PC-9 (cell line): ENCODE data around the gene PNP. TPM values are rescaled to one million over a fixed set of nuclear protein-coding genes. Genes with fewer than 3 reads are reported as not detected.

Source experiments
- BruUV-seq: library from RNA; stranded (reverse); fragments of 400-500 nt; replicated peaks from 2 replicates; lab custom pipeline; 2021; lab: Mats Ljungman, UMichigan
- CTCF ChIA-PET: fragments of 300-600 bp; sonication (Branson Sonifier 250); formaldehyde crosslinking; loops from one replicate; lab custom pipeline; 2022; ENCODE audit warnings: antibody characterized with exemption; lab: Charles Lee
- POLR2A ChIA-PET: fragments of 300-600 bp; sonication (Branson Sonifier 250); formaldehyde crosslinking; loops from one replicate; lab custom pipeline; 2022; ENCODE audit warnings: antibody characterized with exemption; ENCODE audit not compliant: unreplicated experiment; lab: Charles Lee
- DNase-seq, 2 experiments: peaks; one replicate each; pipeline versions ENCODE4 v3.0.0 to v3.0.0-alpha.2; 2015 to 2022; ENCODE audit warnings: mixed read lengths in 1 of 2
- H2AFZ ChIP-seq: fragments of 200-600 bp; sonication (generic); 2 replicates; pipeline ENCODE4 v1.8.1; 2017; ENCODE audit warnings: antibody characterized with exemption
- H3F3A ChIP-seq: fragments of 200-600 bp; sonication (generic); 2 replicates; pipeline ENCODE4 v1.8.1; 2017; ENCODE audit warnings: antibody characterized with exemption, mild to moderate bottlenecking, low read depth; ENCODE audit not compliant: insufficient read depth
- H3K27ac ChIP-seq: fragments of 200-600 bp; sonication (generic); 2 replicates; pipeline ENCODE4 v1.6.1; 2016; ENCODE audit warnings: mixed run types
- H3K27me3 ChIP-seq: fragments of 200-600 bp; sonication (generic); 2 replicates; pipeline ENCODE4 v1.6.1; 2016; ENCODE audit warnings: low read depth, mixed run types; ENCODE audit not compliant: insufficient read depth
- H3K36me3 ChIP-seq: fragments of 200-600 bp; sonication (generic); 2 replicates; pipeline ENCODE4 v1.6.1; 2016; ENCODE audit warnings: low read depth, mixed run types
- H3K4me1 ChIP-seq: fragments of 200-600 bp; sonication (generic); replicated peaks from 2 replicates; pipeline ENCODE4 v1.6.1; 2016; ENCODE audit warnings: mixed run types; ENCODE audit not compliant: insufficient read depth
- H3K4me2 ChIP-seq: fragments of 200-600 bp; sonication (generic); 2 replicates; pipeline ENCODE4 v1.6.1; 2017; ENCODE audit warnings: mixed run types
- H3K4me3 ChIP-seq: fragments of 200-600 bp; sonication (generic); 2 replicates; pipeline ENCODE4 v1.6.1; 2016; ENCODE audit warnings: mixed run types
- H3K79me2 ChIP-seq: fragments of 200-600 bp; sonication (generic); 2 replicates; pipeline ENCODE4 v1.6.1; 2017; ENCODE audit warnings: low read depth, mixed run types
- H3K9me2 ChIP-seq: fragments of 200-600 bp; sonication (generic); 2 replicates; pipeline ENCODE4 v1.8.1; 2017; ENCODE audit warnings: mild to moderate bottlenecking; ENCODE audit not compliant: insufficient read depth
- H3K9me3 ChIP-seq: fragments of 200-600 bp; sonication (generic); 2 replicates; pipeline ENCODE4 v1.8.1; 2016; ENCODE audit warnings: low read depth; ENCODE audit not compliant: insufficient read depth
- H4K20me1 ChIP-seq: fragments of 200-600 bp; sonication (generic); 2 replicates; pipeline ENCODE4 v1.8.1; 2017; ENCODE audit not compliant: insufficient read depth
- CTCF ChIP-seq: fragments of 200-600 bp; sonication (generic); conservative IDR thresholded peaks from 2 replicates; pipeline ENCODE4 v1.6.1; 2017; ENCODE audit warnings: mixed run types, antibody characterized with exemption, mild to moderate bottlenecking, moderate library complexity
- EZH2 ChIP-seq: fragments of 200-600 bp; sonication (generic); IDR thresholded peaks from 2 replicates; pipeline ENCODE4 v1.8.0; 2017; ENCODE audit warnings: antibody characterized with exemption, low read depth
- intact Hi-C: fragments of 100-400 bp; cut with micrococcal nuclease; formaldehyde crosslinking; loops from one replicate; pipeline ENCODE4 v1.10.0; 2022; ENCODE audit not compliant: unreplicated experiment
- total RNA-seq: library from RNA; stranded (reverse); gene quantifications from 2 replicates; pipeline ENCODE4 v1.2.3, GENCODE V29; 2021

Gene PNP
- total RNA-seq, 1 experiment from 2014 or later: 26.9 TPM

- intact Hi-C loops: no loop called here
- TF ChIP-seq CTCF (no peak), EZH2 (no peak)
- H3K27me3 ChIP-seq: no peaks in the 10 kb centered on the region
- no peak overlapping the region for H3K4me2 ChIP-seq
- BruUV-seq: no TSS peak
- H3K27ac ChIP-seq: no peak overlapping the region
- H4K20me1 ChIP-seq: no peaks in the 10 kb centered on the region
- ChIA-PET CTCF (no interaction called here), POLR2A (interaction anchor here (0.6 kb wide), 1 partner anchor 16 kb away, joined by 8 read pairs; the partner anchor contains the start of gene PIP4P1)
- H3K9me2 ChIP-seq: no peaks in the 10 kb centered on the region
- H3K9me3 ChIP-seq: no peaks in the 10 kb centered on the region
- no peaks in the 10 kb centered on the region for H3F3A ChIP-seq
- H2AFZ ChIP-seq: no peak overlapping the region
- no peak for DNase-seq
- no peaks in the 10 kb centered on the region for H3K36me3 ChIP-seq
- H3K4me3 ChIP-seq: no peak overlapping the region
- H3K79me2 ChIP-seq: peaks cover 8% of the 10 kb centered on the region
- H3K4me1 ChIP-seq: no peaks in the 10 kb centered on the region
These were observed 7.6 kb downstream of the PNP start for GRCh38 chr14:20476776-20477175.

DNA sequence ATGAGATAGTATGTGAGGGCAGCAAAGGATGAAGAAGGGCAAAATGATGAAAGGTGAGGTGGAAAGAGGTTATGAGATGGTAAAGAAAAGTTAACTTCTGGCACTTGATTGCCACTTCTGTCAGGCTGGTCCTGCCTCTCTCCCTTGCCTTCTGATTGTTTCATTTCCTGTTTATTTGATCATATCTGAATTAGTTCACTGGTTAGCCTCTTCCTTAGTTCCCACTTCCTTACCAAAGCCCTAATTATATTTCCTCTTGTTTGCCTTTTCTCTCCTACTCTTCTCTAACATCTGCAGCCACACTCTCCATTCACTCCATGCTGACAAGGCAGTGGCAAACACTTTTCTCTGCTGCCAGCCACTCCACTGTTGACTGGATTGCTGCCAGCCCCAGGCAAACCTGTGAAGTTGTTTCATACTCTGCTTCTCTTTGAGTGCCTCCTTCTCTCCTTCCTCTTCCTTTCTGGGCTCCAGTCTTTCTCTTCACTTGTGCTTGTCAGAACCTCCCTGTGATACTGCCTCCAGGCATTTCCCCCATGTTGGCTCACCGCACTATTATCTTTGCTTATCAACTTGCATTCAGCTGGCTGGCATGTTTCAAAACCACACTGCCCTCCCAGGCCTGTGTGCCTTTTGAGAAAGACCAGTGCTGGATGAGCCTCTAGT, 8.1 kb downstream of the PNP start:
- no peak for TF ChIP-seq CTCF
- TF ChIP-seq EZH2: no peak
- Histone ChIP-seq H3F3A (no peaks in the 10 kb centered on the region), H4K20me1 (no peaks in the 10 kb centered on the region), H3K27ac (no peak overlapping the region), H3K4me3 (no peak overlapping the region), H3K79me2 (peaks cover 2% of the 10 kb centered on the region), H3K4me1 (no peaks in the 10 kb centered on the region), H2AFZ (no peak overlapping the region), H3K36me3 (no peaks in the 10 kb centered on the region), H3K27me3 (no peaks in the 10 kb centered on the region), H3K4me2 (no peak overlapping the region), H3K9me2 (no peaks in the 10 kb centered on the region), H3K9me3 (no peaks in the 10 kb centered on the region)
- ChIA-PET POLR2A (interaction anchor here (0.6 kb wide), 2 partner anchors 16 to 22 kb away, joined by 3 to 8 read pairs; partner anchors contain the start of genes APEX1 and PIP4P1), CTCF (no interaction called here)
- no TSS peak for BruUV-seq
- intact Hi-C loops: no loop called here
- DNase-seq: peak in 1 of 2 experiments; percentile 49

DNA sequence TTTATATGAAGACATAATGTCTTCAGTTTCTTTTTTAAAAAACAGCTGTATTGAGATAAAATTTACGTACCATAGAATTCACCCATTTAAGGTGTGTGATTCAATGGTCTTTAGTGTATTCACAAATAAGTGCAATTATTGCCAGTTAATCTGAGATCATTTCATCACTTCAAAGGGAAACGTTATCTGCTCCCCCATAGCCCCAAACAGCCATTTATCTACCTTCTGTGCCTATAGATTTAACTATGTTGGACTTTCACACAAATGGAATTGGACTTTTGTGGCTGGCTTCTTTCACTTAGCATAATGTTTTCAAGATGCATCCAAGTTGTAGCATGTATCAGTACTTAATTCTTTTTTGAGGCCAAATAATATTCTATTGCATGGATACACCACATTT, 9.7 kb downstream of the PNP start:
- Histone ChIP-seq H2AFZ (no peak overlapping the region), H3K4me1 (no peaks in the 10 kb centered on the region), H3F3A (no peaks in the 10 kb centered on the region), H3K27ac (no peak overlapping the region), H3K27me3 (no peaks in the 10 kb centered on the region), H3K9me2 (no peaks in the 10 kb centered on the region), H3K36me3 (no peaks in the 10 kb centered on the region), H3K79me2 (no peaks in the 10 kb centered on the region), H4K20me1 (no peaks in the 10 kb centered on the region), H3K4me3 (no peak overlapping the region), H3K9me3 (no peaks in the 10 kb centered on the region), H3K4me2 (no peak overlapping the region)
- ChIA-PET CTCF (no interaction called here), POLR2A (no interaction called here)
- intact Hi-C loops: no loop called here
- TF ChIP-seq CTCF: no peak
- no peak for TF ChIP-seq EZH2
- DNase-seq: no peak
- BruUV-seq: no TSS peak
